Neural progenitor cell (in vitro differentiated cells): ENCODE results near the gene COX7A2L. TPM values are rescaled to one million over a fixed set of nuclear protein-coding genes. Genes with fewer than 3 reads are reported as not detected.

ENCODE experiments used
- DNase-seq: peaks from one replicate; pipeline ENCODE4 v3.0.0-alpha.2; 2016; ENCODE audit warnings: low spot score
- H2AFZ ChIP-seq: fragments of 200-600 bp; sonication (generic); replicated peaks from 2 replicates; pipeline ENCODE4 v1.6.1; 2016; ENCODE audit warnings: antibody characterized with exemption
- H3F3A ChIP-seq: fragments of 200-600 bp; sonication (generic); 2 replicates; pipeline ENCODE4 v1.6.1; 2016; ENCODE audit warnings: antibody characterized with exemption, low read depth
- H3K27ac ChIP-seq: fragments of 200-600 bp; sonication (generic); 2 replicates; pipeline ENCODE4 v1.5.1; 2016; ENCODE audit warnings: mild to moderate bottlenecking
- H3K27me3 ChIP-seq: fragments of 200-600 bp; sonication (generic); 2 replicates; pipeline ENCODE4 v1.6.1; 2016; ENCODE audit warnings: mild to moderate bottlenecking, moderate library complexity
- H3K36me3 ChIP-seq: fragments of 200-600 bp; sonication (generic); 2 replicates; pipeline ENCODE4 v1.5.1; 2016
- H3K4me1 ChIP-seq: fragments of 200-600 bp; sonication (generic); 2 replicates; pipeline ENCODE4 v1.6.1; 2016; ENCODE audit warnings: mixed run types
- H3K4me2 ChIP-seq: fragments of 200-600 bp; sonication (generic); 2 replicates; pipeline ENCODE4 v1.6.1; 2016
- H3K4me3 ChIP-seq: fragments of 200-600 bp; sonication (generic); 2 replicates; pipeline ENCODE4 v1.5.1; 2016
- H3K79me2 ChIP-seq: fragments of 200-600 bp; sonication (generic); 2 replicates; pipeline ENCODE4 v1.6.1; 2016; ENCODE audit warnings: low read depth
- H3K9ac ChIP-seq: fragments of 200-600 bp; sonication (generic); 2 replicates; pipeline ENCODE4 v1.6.1; 2016
- H3K9me3 ChIP-seq: fragments of 200-600 bp; sonication (generic); 2 replicates; pipeline ENCODE4 v1.5.1; 2016; ENCODE audit warnings: low read depth
- H4K20me1 ChIP-seq: fragments of 200-600 bp; sonication (generic); 2 replicates; pipeline ENCODE4 v1.6.1; 2016; ENCODE audit warnings: low read depth
- H3K27ac Mint-ChIP-seq: 3 replicates; pipeline ENCODE4 v1.8.0; 2021; ENCODE audit warnings: mixed read lengths
- H3K27me3 Mint-ChIP-seq: 2 replicates; pipeline ENCODE4 v1.8.0; 2022; ENCODE audit warnings: low read depth, mild to moderate bottlenecking, inconsistent platforms, moderate library complexity, mixed read lengths; ENCODE audit not compliant: insufficient read depth
- H3K36me3 Mint-ChIP-seq: 3 replicates; pipeline ENCODE4 v1.8.0; 2021; ENCODE audit warnings: mixed read lengths
- H3K4me1 Mint-ChIP-seq: 3 replicates; pipeline ENCODE4 v1.8.0; 2021; ENCODE audit warnings: mixed read lengths
- H3K4me3 Mint-ChIP-seq: 3 replicates; pipeline ENCODE4 v1.8.0; 2021; ENCODE audit warnings: mild to moderate bottlenecking, moderate library complexity, mixed read lengths
- H3K9me3 Mint-ChIP-seq: 3 replicates; pipeline ENCODE4 v1.8.0; 2020; ENCODE audit warnings: mixed read lengths
- EZH2 ChIP-seq: fragments of 200-600 bp; sonication (generic); IDR thresholded peaks from 2 replicates; pipeline ENCODE4 v1.6.1; 2017; ENCODE audit warnings: antibody characterized with exemption, mild to moderate bottlenecking, moderate library complexity
- EZH2phosphoT487 ChIP-seq: fragments of 200-600 bp; sonication (generic); IDR thresholded peaks from 2 replicates; pipeline ENCODE4 v1.6.1; 2017; ENCODE audit warnings: antibody characterized with exemption
- total RNA-seq: library from RNA; depleted of rRNA; stranded (reverse); fragments of >200 nt; gene quantifications from 2 replicates; pipeline ENCODE4 v1.2.3, GENCODE V29; 2015; ENCODE audit warnings: low replicate concordance
- TF ChIP-seq, protein P1 (sequence below): fragments of 200-600 bp; sonication (generic); IDR thresholded peaks from 2 replicates; pipeline ENCODE4 v1.5.1; 2017; ENCODE audit warnings: antibody characterized with exemption, mild to moderate bottlenecking

Gene COX7A2L
- total RNA-seq, 1 donor from 2014 or later, result 292 TPM

DNA sequence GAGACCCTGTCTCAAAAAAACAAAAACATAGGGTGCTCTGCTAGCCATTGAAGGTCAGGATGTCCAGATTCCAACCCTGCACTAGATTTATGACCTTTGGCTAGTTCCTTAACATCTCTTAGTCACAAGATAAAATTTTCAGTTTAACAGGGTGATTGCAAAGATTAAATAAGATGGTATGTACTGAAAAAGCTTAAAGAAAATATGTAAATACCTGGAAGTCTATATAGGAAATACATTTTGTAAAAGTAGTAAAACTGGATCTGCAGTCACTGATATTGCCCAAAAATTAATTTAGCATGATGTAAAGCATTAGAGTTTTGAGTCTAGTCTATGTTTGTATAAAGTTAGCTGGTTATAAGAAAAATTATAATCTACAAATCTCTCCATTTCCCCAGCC is 5.4 kb upstream of the COX7A2L start:
- Mint-ChIP-seq H3K4me1 (peaks cover 6% of the 10 kb centered on the region), H3K36me3 (no peaks in the 10 kb centered on the region), H3K27ac (no peak overlapping the region), H3K9me3 (no peaks in the 10 kb centered on the region), H3K27me3 (peaks cover 8% of the 10 kb centered on the region), H3K4me3 (no peak overlapping the region)
- H3F3A ChIP-seq, result peaks cover 7% of the 10 kb centered on the region
- no peak overlapping the region for H3K4me3 ChIP-seq
- H3K9me3 ChIP-seq, result no peaks in the 10 kb centered on the region
- no peak for DNase-seq
- TF ChIP-seq, protein P1, sequence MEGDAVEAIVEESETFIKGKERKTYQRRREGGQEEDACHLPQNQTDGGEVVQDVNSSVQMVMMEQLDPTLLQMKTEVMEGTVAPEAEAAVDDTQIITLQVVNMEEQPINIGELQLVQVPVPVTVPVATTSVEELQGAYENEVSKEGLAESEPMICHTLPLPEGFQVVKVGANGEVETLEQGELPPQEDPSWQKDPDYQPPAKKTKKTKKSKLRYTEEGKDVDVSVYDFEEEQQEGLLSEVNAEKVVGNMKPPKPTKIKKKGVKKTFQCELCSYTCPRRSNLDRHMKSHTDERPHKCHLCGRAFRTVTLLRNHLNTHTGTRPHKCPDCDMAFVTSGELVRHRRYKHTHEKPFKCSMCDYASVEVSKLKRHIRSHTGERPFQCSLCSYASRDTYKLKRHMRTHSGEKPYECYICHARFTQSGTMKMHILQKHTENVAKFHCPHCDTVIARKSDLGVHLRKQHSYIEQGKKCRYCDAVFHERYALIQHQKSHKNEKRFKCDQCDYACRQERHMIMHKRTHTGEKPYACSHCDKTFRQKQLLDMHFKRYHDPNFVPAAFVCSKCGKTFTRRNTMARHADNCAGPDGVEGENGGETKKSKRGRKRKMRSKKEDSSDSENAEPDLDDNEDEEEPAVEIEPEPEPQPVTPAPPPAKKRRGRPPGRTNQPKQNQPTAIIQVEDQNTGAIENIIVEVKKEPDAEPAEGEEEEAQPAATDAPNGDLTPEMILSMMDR, result no peak
- no peak for TF ChIP-seq EZH2
- TF ChIP-seq EZH2phosphoT487, result no peak
- H3K79me2 ChIP-seq, result no peaks in the 10 kb centered on the region
- no peaks in the 10 kb centered on the region for H4K20me1 ChIP-seq
- no peaks in the 10 kb centered on the region for H3K36me3 ChIP-seq
- H2AFZ ChIP-seq, result no peak overlapping the region
- H3K4me2 ChIP-seq, result no peak overlapping the region
- no peak overlapping the region for H3K27ac ChIP-seq
- H3K9ac ChIP-seq, result no peak overlapping the region
- peaks cover 5% of the 10 kb centered on the region for H3K27me3 ChIP-seq
- H3K4me1 ChIP-seq, result peaks cover 5% of the 10 kb centered on the region

DNA sequence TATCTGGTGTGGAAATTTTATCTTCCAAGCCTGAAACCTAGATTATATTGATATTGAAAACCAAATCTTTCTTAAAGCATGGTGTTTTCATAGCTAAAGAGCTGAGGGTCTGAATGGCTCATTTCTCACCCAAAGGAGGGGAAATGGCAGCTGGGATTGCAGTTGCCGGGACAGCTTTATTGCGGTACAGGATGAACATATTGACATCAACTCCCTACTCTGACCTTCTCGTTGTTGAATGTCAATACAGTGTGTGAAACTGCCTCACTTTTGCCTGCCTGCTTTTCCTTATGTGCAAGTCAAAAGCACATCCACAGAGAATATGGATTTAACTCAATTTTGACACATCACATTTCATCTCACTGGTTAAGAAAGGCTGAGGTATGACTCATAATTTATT is 3.6 kb upstream of the COX7A2L start:
- Histone ChIP-seq H4K20me1 (peaks cover 7% of the 10 kb centered on the region), H3K36me3 (no peaks in the 10 kb centered on the region), H3K4me2 (no peak overlapping the region), H3K4me1 (peaks cover 11% of the 10 kb centered on the region), H3K9me3 (no peaks in the 10 kb centered on the region), H3K27me3 (peaks cover 5% of the 10 kb centered on the region), H3K27ac (no peak overlapping the region), H3K4me3 (no peak overlapping the region), H2AFZ (no peak overlapping the region), H3K79me2 (peaks cover 13% of the 10 kb centered on the region), H3F3A (peaks cover 7% of the 10 kb centered on the region), H3K9ac (no peak overlapping the region)
- Mint-ChIP-seq H3K27ac (no peak overlapping the region), H3K36me3 (no peaks in the 10 kb centered on the region), H3K4me3 (no peak overlapping the region), H3K9me3 (no peaks in the 10 kb centered on the region), H3K27me3 (peaks cover 5% of the 10 kb centered on the region), H3K4me1 (peaks cover 14% of the 10 kb centered on the region)
- DNase-seq, result no peak
- TF ChIP-seq, protein P1, result no peak
- TF ChIP-seq EZH2phosphoT487, result no peak
- no peak for TF ChIP-seq EZH2

DNA sequence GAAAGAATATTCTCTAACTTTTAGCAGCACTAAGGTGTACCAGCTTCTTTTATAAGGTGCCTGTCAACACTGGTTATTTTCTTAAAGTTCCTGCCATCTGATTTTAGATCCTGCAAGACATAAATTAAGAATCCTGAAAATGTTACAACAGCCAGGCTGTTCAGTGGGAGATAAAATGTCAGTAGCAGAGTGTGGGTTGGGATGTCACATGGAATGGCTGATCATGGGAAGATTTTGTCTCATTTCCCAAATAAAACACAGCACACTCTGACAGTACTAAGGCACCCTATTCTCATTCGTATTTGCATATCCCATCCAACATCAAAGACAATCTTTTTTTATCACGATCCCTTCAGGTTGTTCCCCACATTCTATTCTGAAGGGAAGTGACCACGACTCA is 2.4 kb upstream of the COX7A2L start:
- Histone ChIP-seq H3F3A (peaks cover 7% of the 10 kb centered on the region), H3K9me3 (no peaks in the 10 kb centered on the region), H3K27ac (no peak overlapping the region), H3K9ac (no peak overlapping the region), H3K4me1 (peaks cover 18% of the 10 kb centered on the region), H3K27me3 (peaks cover 5% of the 10 kb centered on the region), H3K36me3 (no peaks in the 10 kb centered on the region), H2AFZ (no peak overlapping the region), H4K20me1 (peaks cover 19% of the 10 kb centered on the region), H3K4me2 (no peak overlapping the region), H3K79me2 (peaks cover 26% of the 10 kb centered on the region), H3K4me3 (no peak overlapping the region)
- H3K27ac Mint-ChIP-seq, result no peak overlapping the region
- peaks cover 25% of the 10 kb centered on the region for H3K4me1 Mint-ChIP-seq
- DNase-seq, result no peak
- no peak for TF ChIP-seq EZH2
- TF ChIP-seq, protein P1, result no peak
- no peak for TF ChIP-seq EZH2phosphoT487
- no peaks in the 10 kb centered on the region for H3K9me3 Mint-ChIP-seq
- H3K36me3 Mint-ChIP-seq, result no peaks in the 10 kb centered on the region
- no peak overlapping the region for H3K4me3 Mint-ChIP-seq
- H3K27me3 Mint-ChIP-seq, result peaks cover 5% of the 10 kb centered on the region
